T1000 (cell line): Measurements from ENCODE around the gene CLEC18A.
"Not testable (repeated sequence)": the region's sequence is repeated elsewhere in the genome, so short reads cannot be mapped to it uniquely, and the experiment has no call there.

Experiments
- DNase-seq: peaks from one replicate; lab custom pipeline; 2025; ENCODE audit warnings: mixed read lengths; lab: John Stamatoyannopoulos, UW

CLEC18A gene

GRCh38 chr16:69952116-69952515 is 982 bp downstream of the CLEC18A start:
- DNase-seq, result not testable (repeated sequence)

GRCh38 chr16:69952572-69953355 is 1.6 kb downstream of the CLEC18A start:
- not testable (repeated sequence) for DNase-seq

- DNase-seq, result not testable (repeated sequence)
Observed at GRCh38 chr16:69954241-69954640, 3.1 kb downstream of the CLEC18A start.

- not testable (repeated sequence) for DNase-seq
Observed at GRCh38 chr16:69963312-69963711, 12.2 kb downstream of the CLEC18A start.

- not testable (repeated sequence) for DNase-seq
Observed at GRCh38 chr16:69964960-69965660, 14.0 kb downstream of the CLEC18A start.

GRCh38 chr16:69965661-69966054 is 14.5 kb downstream of the CLEC18A start:
- not testable (repeated sequence) for DNase-seq

- not testable (repeated sequence) for DNase-seq
Observed at GRCh38 chr16:69967688-69968087, 16.6 kb downstream of the CLEC18A start.

- not testable (repeated sequence) for DNase-seq
Observed at GRCh38 chr16:69968125-69968524, 17.0 kb downstream of the CLEC18A start.

- DNase-seq, result not testable (repeated sequence)
Observed at GRCh38 chr16:69969657-69970056, 18.5 kb downstream of the CLEC18A start.

GRCh38 chr16:69972120-69972519 is 21.0 kb downstream of the CLEC18A start:
- DNase-seq, result not testable (repeated sequence)

GRCh38 chr16:69972935-69973334 is 21.8 kb downstream of the CLEC18A start:
- not testable (repeated sequence) for DNase-seq

GRCh38 chr16:69985196-69985595 is 34.1 kb downstream of the CLEC18A start:
- DNase-seq, result not testable (repeated sequence)

GRCh38 chr16:69997956-69998355 is 46.8 kb downstream of the CLEC18A start:
- DNase-seq, result not testable (repeated sequence)

GRCh38 chr16:69999801-70000200 is 48.7 kb downstream of the CLEC18A start:
- DNase-seq, result not testable (repeated sequence)

GRCh38 chr16:70003511-70003910 is 52.4 kb downstream of the CLEC18A start:
- not testable (repeated sequence) for DNase-seq

- DNase-seq, result not testable (repeated sequence)
Observed at GRCh38 chr16:70008604-70009003, 57.5 kb downstream of the CLEC18A start.

- not testable (repeated sequence) for DNase-seq
Observed at GRCh38 chr16:70010615-70011014, 59.5 kb downstream of the CLEC18A start.

GRCh38 chr16:70011120-70011519 is 60.0 kb downstream of the CLEC18A start:
- not testable (repeated sequence) for DNase-seq

GRCh38 chr16:70012354-70012753 is 61.2 kb downstream of the CLEC18A start:
- not testable (repeated sequence) for DNase-seq

- DNase-seq, result not testable (repeated sequence)
Observed at GRCh38 chr16:70012951-70013350, 61.8 kb downstream of the CLEC18A start.
